ENCODE measurements around the gene CYREN. TPM values are rescaled to one million over a fixed set of nuclear protein-coding genes. Genes with fewer than 3 reads are reported as not detected.

The CYREN gene
- total and polyA plus RNA-seq, 2 of the 13 experiments (the other 11 are each of a cell fraction or from before 2014, with no cell fraction given) = 20.7 to 60.7 TPM

DNA sequence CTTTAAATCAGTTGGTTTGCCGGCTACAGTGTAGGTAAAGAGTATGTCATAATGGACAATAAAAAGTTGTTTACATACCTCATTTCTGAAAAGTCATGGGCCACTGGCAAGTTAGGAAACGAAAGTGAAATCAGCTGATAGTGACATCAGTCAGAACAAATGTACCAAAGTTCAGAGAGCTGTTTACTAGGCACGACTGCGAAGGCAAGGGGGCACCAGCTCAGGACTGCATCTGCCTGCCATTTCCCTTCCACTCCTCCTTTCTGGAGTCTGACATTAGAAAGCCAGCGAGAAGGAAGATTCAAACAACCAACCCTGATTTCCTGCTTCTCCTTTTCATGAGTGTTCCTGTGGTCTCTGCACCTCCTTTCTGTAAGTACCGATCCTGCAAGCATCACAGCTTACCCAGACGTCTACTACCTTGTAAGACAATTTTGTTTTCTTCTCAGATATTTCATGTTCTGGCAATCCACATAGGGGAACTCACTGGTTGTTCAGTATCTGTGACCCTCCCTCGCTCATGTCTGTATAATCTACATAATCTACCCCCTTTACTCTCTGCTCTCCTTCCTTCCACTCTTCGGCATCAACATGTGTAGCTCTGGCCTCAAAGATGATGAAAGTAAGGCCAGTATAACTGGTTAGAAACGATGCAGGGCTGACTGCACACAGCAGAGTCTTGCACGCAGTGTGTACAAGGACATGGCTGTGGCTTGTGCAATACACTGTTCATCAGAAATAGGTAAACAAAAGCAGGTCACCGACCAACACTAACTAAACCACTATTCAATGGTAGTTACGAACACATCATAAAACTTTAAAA lies 22.4 kb downstream of the CYREN start, which contains the start of gene TMEM140 (continued):
- TF ChIP-seq, protein P1, sequence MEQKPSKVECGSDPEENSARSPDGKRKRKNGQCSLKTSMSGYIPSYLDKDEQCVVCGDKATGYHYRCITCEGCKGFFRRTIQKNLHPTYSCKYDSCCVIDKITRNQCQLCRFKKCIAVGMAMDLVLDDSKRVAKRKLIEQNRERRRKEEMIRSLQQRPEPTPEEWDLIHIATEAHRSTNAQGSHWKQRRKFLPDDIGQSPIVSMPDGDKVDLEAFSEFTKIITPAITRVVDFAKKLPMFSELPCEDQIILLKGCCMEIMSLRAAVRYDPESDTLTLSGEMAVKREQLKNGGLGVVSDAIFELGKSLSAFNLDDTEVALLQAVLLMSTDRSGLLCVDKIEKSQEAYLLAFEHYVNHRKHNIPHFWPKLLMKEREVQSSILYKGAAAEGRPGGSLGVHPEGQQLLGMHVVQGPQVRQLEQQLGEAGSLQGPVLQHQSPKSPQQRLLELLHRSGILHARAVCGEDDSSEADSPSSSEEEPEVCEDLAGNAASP (CRISPR knock-in tag; IDR thresholded peaks at IDR 0.05; ENCODE audit: borderline replicate concordance) = peak; percentile 43; the same call in 1 of the 2 replicates
- TF ChIP-seq ZFP36L1 (CRISPR knock-in tag; IDR thresholded peaks at IDR 0.05) (0 out of 2 replicates have a peak, but pooled peaks have one; percentile 39), HNRNPL (IDR thresholded peaks at IDR 0.05; ENCODE audit: low read depth, low read length) (no peak), MXI1 (IDR thresholded peaks at IDR 0.05; ENCODE audit: borderline replicate concordance, low read depth, low read length) (peak; percentile 95; the same call in 2 of the 3 replicates), FOXO4 (CRISPR knock-in tag; conservative IDR thresholded peaks at IDR 0.05) (no peak), ZSCAN22 (CRISPR knock-in tag; IDR thresholded peaks at IDR 0.05) (no peak), TAF1 (CRISPR knock-in tag; IDR thresholded peaks at IDR 0.05) (peak; percentile 44; the same call in 1 of the 2 replicates), ZNF121 (CRISPR knock-in tag; IDR thresholded peaks at IDR 0.05) (peak; percentile 44; the same call in 1 of the 2 replicates), NPAS2 (CRISPR knock-in tag; IDR thresholded peaks at IDR 0.05; ENCODE audit: borderline replicate concordance) (no peak), GATAD2A (CRISPR knock-in tag; IDR thresholded peaks at IDR 0.05) (peak; percentile 89), PLSCR1 (CRISPR knock-in tag; IDR thresholded peaks at IDR 0.05; ENCODE audit: borderline replicate concordance) (no peak), SRSF4 (IDR thresholded peaks at IDR 0.05; ENCODE audit: low read depth, low read length, poor library complexity, severe bottlenecking) (no peak), KDM1A (CRISPR knock-in tag; IDR thresholded peaks at IDR 0.05) (no peak), NFE2L2 (IDR thresholded peaks at IDR 0.05; ENCODE audit: low read length) (peak; percentile 59; the same call in 1 of the 2 replicates), ZBTB34 (CRISPR knock-in tag; IDR thresholded peaks at IDR 0.05) (peak; percentile 40; the same call in 1 of the 2 replicates), ZNF205 (CRISPR knock-in tag; IDR thresholded peaks at IDR 0.05) (peak; percentile 16; the same call in 1 of the 2 replicates), ZNF572 (CRISPR knock-in tag; IDR thresholded peaks at IDR 0.05) (no peak), TARDBP (CRISPR knock-in tag; IDR thresholded peaks at IDR 0.05) (peak; percentile 67), ATF5 (CRISPR knock-in tag; IDR thresholded peaks at IDR 0.05; ENCODE audit: low read depth) (no peak), CEBPZ (IDR thresholded peaks at IDR 0.05; ENCODE audit: low read length) (no peak)
